GM18520 (cell line): ENCODE results near the gene BATF.

ENCODE experiments used
- ATAC-seq: cut with Tn5 transposase; IDR thresholded peaks from one replicate; pipeline ENCODE4 v1.9.1; 2021; ENCODE audit not compliant: unreplicated experiment

BATF gene

DNA sequence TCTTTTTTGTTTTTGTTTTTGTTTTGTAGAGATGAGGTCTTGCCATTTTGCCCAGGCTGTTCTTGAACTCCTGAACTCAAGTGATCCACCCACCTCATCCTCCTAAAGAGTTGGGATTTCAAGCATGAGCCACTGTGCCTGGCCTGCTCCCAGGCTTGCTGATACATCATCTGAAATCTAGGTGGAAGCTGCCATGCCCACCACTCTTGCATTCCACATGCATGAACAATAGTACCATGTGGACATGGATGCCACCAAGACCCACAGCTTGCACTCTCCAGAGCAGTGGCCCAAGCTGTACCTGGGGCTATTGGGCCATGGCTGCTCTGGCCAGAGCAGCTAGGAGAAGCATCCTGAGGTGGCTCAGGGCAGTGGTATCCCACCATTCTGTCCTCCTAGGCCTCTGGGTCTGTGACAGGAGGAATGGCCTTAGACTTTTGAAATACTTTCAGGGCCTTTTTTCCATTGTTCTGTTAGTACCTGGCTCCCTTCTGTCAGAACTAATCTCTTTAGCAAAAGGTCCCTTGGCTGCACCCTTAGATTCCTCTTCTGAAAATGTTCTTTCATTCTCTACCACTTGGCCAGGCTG lies 69.8 kb downstream of the BATF start:
- no peak for ATAC-seq

DNA sequence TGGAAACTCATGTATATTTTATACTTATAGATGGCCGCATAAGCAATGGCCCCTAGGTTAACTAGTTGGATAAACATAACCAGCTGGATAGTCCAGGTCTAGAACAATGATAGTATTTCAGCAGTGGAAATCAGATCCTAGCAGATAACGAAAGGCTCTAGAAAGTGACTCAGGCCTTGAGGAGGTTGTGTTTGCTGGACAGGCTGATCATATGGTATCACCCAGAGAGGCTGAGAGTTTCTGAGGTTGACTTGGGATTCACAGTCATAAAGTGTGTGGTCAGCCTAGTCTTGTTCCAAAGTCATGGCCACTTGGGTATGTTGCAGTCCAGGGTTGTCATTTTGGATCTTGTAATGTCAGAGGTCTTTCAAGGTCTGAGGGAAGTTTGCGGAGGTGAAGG lies 73.0 kb downstream of the BATF start:
- no peak for ATAC-seq
